C4-2B (cell line): ENCODE results near the gene ZFAND5.

Experiments used
- ZFX ChIP-seq: fragments of 450-650 bp; IDR thresholded peaks from 2 replicates; pipeline ENCODE4 v1.6.1; 2017
- TF ChIP-seq, protein P1 (sequence below): fragments of 450-650 bp; conservative IDR thresholded peaks from 2 replicates; pipeline ENCODE4 v1.5.1; 2017; ENCODE audit warnings: mild to moderate bottlenecking

DNA sequence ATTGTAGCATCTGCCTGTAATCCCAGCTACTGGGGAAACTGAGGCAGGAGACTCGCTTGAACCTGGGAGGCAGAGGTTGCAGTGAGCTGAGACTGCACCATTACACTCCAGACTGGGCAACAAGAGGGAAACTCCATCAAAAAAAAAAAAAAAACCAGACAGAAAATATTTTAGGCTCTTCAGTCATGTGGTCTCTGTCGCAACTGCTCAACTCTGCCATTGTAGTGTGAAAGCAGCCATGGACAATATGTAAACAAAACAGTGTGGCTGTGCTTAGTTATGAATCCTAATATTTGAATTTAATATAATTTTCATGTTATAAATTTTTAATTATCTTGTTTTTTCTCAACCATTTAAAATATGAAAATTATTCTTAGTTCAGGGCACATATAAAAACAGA lies 38.4 kb downstream of the ZFAND5 start:
- TF ChIP-seq, protein P1, sequence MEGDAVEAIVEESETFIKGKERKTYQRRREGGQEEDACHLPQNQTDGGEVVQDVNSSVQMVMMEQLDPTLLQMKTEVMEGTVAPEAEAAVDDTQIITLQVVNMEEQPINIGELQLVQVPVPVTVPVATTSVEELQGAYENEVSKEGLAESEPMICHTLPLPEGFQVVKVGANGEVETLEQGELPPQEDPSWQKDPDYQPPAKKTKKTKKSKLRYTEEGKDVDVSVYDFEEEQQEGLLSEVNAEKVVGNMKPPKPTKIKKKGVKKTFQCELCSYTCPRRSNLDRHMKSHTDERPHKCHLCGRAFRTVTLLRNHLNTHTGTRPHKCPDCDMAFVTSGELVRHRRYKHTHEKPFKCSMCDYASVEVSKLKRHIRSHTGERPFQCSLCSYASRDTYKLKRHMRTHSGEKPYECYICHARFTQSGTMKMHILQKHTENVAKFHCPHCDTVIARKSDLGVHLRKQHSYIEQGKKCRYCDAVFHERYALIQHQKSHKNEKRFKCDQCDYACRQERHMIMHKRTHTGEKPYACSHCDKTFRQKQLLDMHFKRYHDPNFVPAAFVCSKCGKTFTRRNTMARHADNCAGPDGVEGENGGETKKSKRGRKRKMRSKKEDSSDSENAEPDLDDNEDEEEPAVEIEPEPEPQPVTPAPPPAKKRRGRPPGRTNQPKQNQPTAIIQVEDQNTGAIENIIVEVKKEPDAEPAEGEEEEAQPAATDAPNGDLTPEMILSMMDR = no peak
- no peak for TF ChIP-seq ZFX
